ENCODE results near the gene PCSK2.

PCSK2 gene

GRCh38 chr20:17281478-17281877 is 54.6 kb downstream of the PCSK2 start:
- no peaks in the 10 kb centered on the region for H3K36me3 ChIP-seq (ENCODE audit: low read depth)
- DNase-seq (ENCODE audit: low spot score) (no peak), ATAC-seq (ENCODE audit: low read depth) (no peak)
- H3K27me3 ChIP-seq (ENCODE audit: insufficient read depth, poor library complexity, severe bottlenecking) = peaks cover 16% of the 10 kb centered on the region
- H3K4me3 ChIP-seq (ENCODE audit: severe bottlenecking) = no peak overlapping the region
- no peaks in the 10 kb centered on the region for H3K4me1 ChIP-seq (ENCODE audit: insufficient read depth, poor library complexity, severe bottlenecking)
- TF ChIP-seq CTCF (IDR thresholded peaks at IDR 0.05; ENCODE audit: poor library complexity, severe bottlenecking) = peak; percentile 31
- H3K9me3 ChIP-seq (ENCODE audit: severe bottlenecking) = no peaks in the 10 kb centered on the region
- H3K27ac ChIP-seq (ENCODE audit: poor library complexity, severe bottlenecking) = no peak overlapping the region

- H3K27ac ChIP-seq (ENCODE audit: poor library complexity, severe bottlenecking) = no peak overlapping the region
- no peaks in the 10 kb centered on the region for H3K9me3 ChIP-seq (ENCODE audit: severe bottlenecking)
- no peak overlapping the region for H3K4me3 ChIP-seq (ENCODE audit: severe bottlenecking)
- TF ChIP-seq CTCF (IDR thresholded peaks at IDR 0.05; ENCODE audit: poor library complexity, severe bottlenecking) = no peak
- H3K27me3 ChIP-seq (ENCODE audit: insufficient read depth, poor library complexity, severe bottlenecking) = peaks cover 16% of the 10 kb centered on the region
- ATAC-seq (ENCODE audit: low read depth) (no peak), DNase-seq (ENCODE audit: low spot score) (no peak)
- no peaks in the 10 kb centered on the region for H3K4me1 ChIP-seq (ENCODE audit: insufficient read depth, poor library complexity, severe bottlenecking)
- no peaks in the 10 kb centered on the region for H3K36me3 ChIP-seq (ENCODE audit: low read depth)
Observed at GRCh38 chr20:17282501-17282900, 55.7 kb downstream of the PCSK2 start.

GRCh38 chr20:17287503-17287902 is 60.7 kb downstream of the PCSK2 start:
- no peaks in the 10 kb centered on the region for H3K9me3 ChIP-seq (ENCODE audit: severe bottlenecking)
- H3K27ac ChIP-seq (ENCODE audit: poor library complexity, severe bottlenecking) = no peak overlapping the region
- no peak for ATAC-seq (ENCODE audit: low read depth)
- H3K36me3 ChIP-seq (ENCODE audit: low read depth) = no peaks in the 10 kb centered on the region
- no peaks in the 10 kb centered on the region for H3K4me1 ChIP-seq (ENCODE audit: insufficient read depth, poor library complexity, severe bottlenecking)
- no peak for TF ChIP-seq CTCF (IDR thresholded peaks at IDR 0.05; ENCODE audit: poor library complexity, severe bottlenecking)
- no peak for DNase-seq (ENCODE audit: low spot score)
- peaks cover 12% of the 10 kb centered on the region for H3K27me3 ChIP-seq (ENCODE audit: insufficient read depth, poor library complexity, severe bottlenecking)
- H3K4me3 ChIP-seq (ENCODE audit: severe bottlenecking) = no peak overlapping the region

GRCh38 chr20:17287998-17288397 is 61.2 kb downstream of the PCSK2 start:
- H3K9me3 ChIP-seq (ENCODE audit: severe bottlenecking) = no peaks in the 10 kb centered on the region
- H3K4me3 ChIP-seq (ENCODE audit: severe bottlenecking) = no peak overlapping the region
- no peak overlapping the region for H3K27ac ChIP-seq (ENCODE audit: poor library complexity, severe bottlenecking)
- DNase-seq (ENCODE audit: low spot score) (no peak), ATAC-seq (ENCODE audit: low read depth) (no peak)
- H3K27me3 ChIP-seq (ENCODE audit: insufficient read depth, poor library complexity, severe bottlenecking) = peaks cover 11% of the 10 kb centered on the region
- TF ChIP-seq CTCF (IDR thresholded peaks at IDR 0.05; ENCODE audit: poor library complexity, severe bottlenecking) = no peak
- no peaks in the 10 kb centered on the region for H3K36me3 ChIP-seq (ENCODE audit: low read depth)
- no peaks in the 10 kb centered on the region for H3K4me1 ChIP-seq (ENCODE audit: insufficient read depth, poor library complexity, severe bottlenecking)

- Histone ChIP-seq H3K4me1 (ENCODE audit: insufficient read depth, poor library complexity, severe bottlenecking) (no peaks in the 10 kb centered on the region), H3K4me3 (ENCODE audit: severe bottlenecking) (no peak overlapping the region), H3K36me3 (ENCODE audit: low read depth) (no peaks in the 10 kb centered on the region), H3K27me3 (ENCODE audit: insufficient read depth, poor library complexity, severe bottlenecking) (peaks cover under 1% of the 10 kb centered on the region), H3K9me3 (ENCODE audit: severe bottlenecking) (no peaks in the 10 kb centered on the region), H3K27ac (ENCODE audit: poor library complexity, severe bottlenecking) (no peak overlapping the region)
- ATAC-seq (ENCODE audit: low read depth) = no peak
- no peak for TF ChIP-seq CTCF (IDR thresholded peaks at IDR 0.05; ENCODE audit: poor library complexity, severe bottlenecking)
- DNase-seq (ENCODE audit: low spot score) = no peak
Observed at GRCh38 chr20:17295151-17295726, 68.4 kb downstream of the PCSK2 start.
